Fibroblast of lung (primary cell): ENCODE measurements around the gene PRSS22. TPM values are rescaled to one million over a fixed set of nuclear protein-coding genes. Genes with fewer than 3 reads are reported as not detected.
A peak's percentile ranks its signal among the peaks of the same experiment; 100 is the strongest.

Experiments used
- DNase-seq, 2 donors: peaks; one replicate each; pipeline versions ENCODE4 v3.0.0 to v3.0.0-alpha.2; 2010; ENCODE audit warnings: low read depth in 2 of 2
- H2AFZ ChIP-seq: 2 replicates; pipeline ENCODE4 v1.5.1; 2012; ENCODE audit warnings: low read length, control low read depth, inconsistent platforms
- H3K27ac ChIP-seq: 2 replicates; pipeline ENCODE4 v1.5.1; 2011; ENCODE audit warnings: low read length, control low read depth; ENCODE audit not compliant: insufficient read depth
- H3K27me3 ChIP-seq: 2 replicates; pipeline ENCODE4 v1.5.1; 2011; ENCODE audit warnings: mild to moderate bottlenecking, low read length; ENCODE audit not compliant: control insufficient read depth, insufficient read depth
- H3K36me3 ChIP-seq: 2 replicates; pipeline ENCODE4 v1.5.1; 2011; ENCODE audit warnings: low read length; ENCODE audit not compliant: control insufficient read depth, insufficient read depth
- H3K4me1 ChIP-seq: 2 replicates; pipeline ENCODE4 v1.5.1; 2011; ENCODE audit warnings: low read length; ENCODE audit not compliant: control insufficient read depth, insufficient read depth; ENCODE audit errors: extremely low read depth
- H3K4me2 ChIP-seq: 2 replicates; pipeline ENCODE4 v1.5.1; 2011; ENCODE audit warnings: low read length, control low read depth; ENCODE audit not compliant: insufficient read depth; ENCODE audit errors: extremely low read depth
- H3K4me3 ChIP-seq, 4 experiments: fragments of 200-600 bp in 1 of 4; sonication (generic) in 1 of 4; replicated peaks in 1 of 4; 2 replicates each; pipeline ENCODE4 v1.5.1; 2011 to 2016; ENCODE audit warnings: low read length in 4 of 4, low read depth in 3 of 4, mild to moderate bottlenecking in 3 of 4, control low read depth in 2 of 4, inconsistent platforms in 1 of 4, mixed read lengths in 1 of 4; ENCODE audit not compliant: insufficient read depth in 1 of 4; ENCODE audit errors: control extremely low read depth in 1 of 4
- H3K79me2 ChIP-seq: 2 replicates; pipeline ENCODE4 v1.5.1; 2012; ENCODE audit warnings: mild to moderate bottlenecking, low read length, inconsistent platforms; ENCODE audit not compliant: control insufficient read depth, insufficient read depth
- H3K9ac ChIP-seq: 2 replicates; pipeline ENCODE4 v1.5.1; 2011; ENCODE audit warnings: mild to moderate bottlenecking, low read length, control low read depth; ENCODE audit not compliant: insufficient read depth
- H3K9me3 ChIP-seq: 2 replicates; pipeline ENCODE4 v1.5.1; 2012; ENCODE audit warnings: low read depth, low read length; ENCODE audit not compliant: control insufficient read depth, insufficient read depth
- H4K20me1 ChIP-seq: 2 replicates; pipeline ENCODE4 v1.5.1; 2011; ENCODE audit warnings: low read length; ENCODE audit not compliant: control insufficient read depth, insufficient read depth; ENCODE audit errors: extremely low read depth
- CTCF ChIP-seq, 2 donors: IDR thresholded peaks in 1 of 2; conservative IDR thresholded peaks in 1 of 2; 1 replicate in 1 of 2; 2 replicates in 1 of 2; pipeline ENCODE4 v1.5.1; 2011 to 2012; ENCODE audit warnings: low read length in 2 of 2, control low read depth in 1 of 2, inconsistent platforms in 1 of 2, low read depth in 1 of 2, mild to moderate bottlenecking in 1 of 2
- EZH2 ChIP-seq: IDR thresholded peaks from 2 replicates; pipeline ENCODE4 v1.5.1; 2012; ENCODE audit warnings: low read length, control low read depth, mild to moderate bottlenecking; ENCODE audit errors: missing control alignments
- polyA plus RNA-seq, 2 donors: library from polyadenylated mRNA; depleted of rRNA in 1 of 2; stranded (reverse) in 1 of 2; unstranded in 1 of 2; fragments of >200 nt; gene quantifications; 2 replicates each; pipeline ENCODE4 v1.2.1, GENCODE V29; 2011 to 2012; ENCODE audit warnings: missing spikeins in 1 of 2
- total RNA-seq: library from RNA; depleted of rRNA; stranded (reverse); fragments of >200 nt; gene quantifications from 2 replicates; pipeline ENCODE4 v1.2.1, GENCODE V29; 2014

PRSS22 gene
- total and polyA plus RNA-seq, 2 donors (not counting 1 experiment from before 2014, with no cell fraction given) = 0.17 TPM; not detected in 1

- Histone ChIP-seq H3K36me3 (no peaks in the 10 kb centered on the region), H3K9me3 (no peaks in the 10 kb centered on the region), H3K27me3 (no peaks in the 10 kb centered on the region), H2AFZ (peak overlapping the region; percentile 47), H3K79me2 (peaks cover 9% of the 10 kb centered on the region), H3K4me3 (peak overlapping the region; percentile 76 to 87 (median 82)), H3K9ac (peak overlapping the region; percentile 96), H4K20me1 (no peaks in the 10 kb centered on the region), H3K4me2 (peak overlapping the region; percentile 95), H3K4me1 (peaks cover 2% of the 10 kb centered on the region), H3K27ac (peak overlapping the region; percentile 90)
- no peak for TF ChIP-seq CTCF (conservative IDR thresholded peaks at IDR 0.05 in 1 of 2, IDR thresholded peaks at IDR 0.05 in 1 of 2; ENCODE audit: low read depth in 1 of 2, low read length in 2 of 2)
- TF ChIP-seq EZH2 = no peak
- DNase-seq = peak in 1 of 2 donors; percentile 19
Observed at GRCh38 chr16:2883458-2883908, 25.5 kb upstream of the PRSS22 start.

- H4K20me1 ChIP-seq = no peaks in the 10 kb centered on the region
- peaks cover 8% of the 10 kb centered on the region for H3K79me2 ChIP-seq
- peak within 1 kb of the TSS; percentile 94 for H2AFZ ChIP-seq
- TF ChIP-seq EZH2 = no peak
- TF ChIP-seq CTCF (conservative IDR thresholded peaks at IDR 0.05 in 1 of 2, IDR thresholded peaks at IDR 0.05 in 1 of 2; ENCODE audit: low read depth in 1 of 2, low read length in 2 of 2) = no peak
- H3K4me3 ChIP-seq = peak within 1 kb of the TSS; percentile 76 to 87 (median 82)
- peak within 1 kb of the TSS; percentile 90 for H3K27ac ChIP-seq
- peak within 1 kb of the TSS; percentile 96 for H3K9ac ChIP-seq
- H3K27me3 ChIP-seq = no peaks in the 10 kb centered on the region
- H3K4me2 ChIP-seq = peak within 1 kb of the TSS; percentile 99
- DNase-seq = peak; percentile 98 to 99
- no peaks in the 10 kb centered on the region for H3K9me3 ChIP-seq
- H3K4me1 ChIP-seq = peaks cover 2% of the 10 kb centered on the region
- H3K36me3 ChIP-seq = no peaks in the 10 kb centered on the region
Observed at GRCh38 chr16:2882650-2883457, 24.9 kb upstream of the PRSS22 start, which contains the start of gene FLYWCH2. TSS of gene FLYWCH2 (plus strand) at chr16:2883215. CDS start at chr16:2896450, 13,235 bp downstream.

GRCh38 chr16:2881783-2882649, 24.0 kb upstream of the PRSS22 start:
- no peak for DNase-seq
- Histone ChIP-seq H3K4me2 (peak overlapping the region; percentile 99), H2AFZ (peak overlapping the region; percentile 93), H3K4me3 (peak overlapping the region; percentile 71 to 87 (median 82)), H3K27ac (peak overlapping the region; percentile 90), H3K4me1 (peaks cover 2% of the 10 kb centered on the region), H3K27me3 (no peaks in the 10 kb centered on the region), H4K20me1 (no peaks in the 10 kb centered on the region), H3K9me3 (no peaks in the 10 kb centered on the region), H3K79me2 (peaks cover 8% of the 10 kb centered on the region), H3K9ac (peak overlapping the region; percentile 73), H3K36me3 (no peaks in the 10 kb centered on the region)
- no peak for TF ChIP-seq EZH2
- TF ChIP-seq CTCF (conservative IDR thresholded peaks at IDR 0.05 in 1 of 2, IDR thresholded peaks at IDR 0.05 in 1 of 2; ENCODE audit: low read depth in 1 of 2, low read length in 2 of 2) = no peak
